GM11168 (cell line): ENCODE data around the gene EGLN2.

Experiments used
- in situ Hi-C: fragments of 300-500 bp; cut with MboI; formaldehyde crosslinking; loops from one replicate; pipeline ENCODE4 v1.12.0; 2022; ENCODE audit warnings: low sequenced_read_pairs; ENCODE audit not compliant: unreplicated experiment

Gene EGLN2

DNA sequence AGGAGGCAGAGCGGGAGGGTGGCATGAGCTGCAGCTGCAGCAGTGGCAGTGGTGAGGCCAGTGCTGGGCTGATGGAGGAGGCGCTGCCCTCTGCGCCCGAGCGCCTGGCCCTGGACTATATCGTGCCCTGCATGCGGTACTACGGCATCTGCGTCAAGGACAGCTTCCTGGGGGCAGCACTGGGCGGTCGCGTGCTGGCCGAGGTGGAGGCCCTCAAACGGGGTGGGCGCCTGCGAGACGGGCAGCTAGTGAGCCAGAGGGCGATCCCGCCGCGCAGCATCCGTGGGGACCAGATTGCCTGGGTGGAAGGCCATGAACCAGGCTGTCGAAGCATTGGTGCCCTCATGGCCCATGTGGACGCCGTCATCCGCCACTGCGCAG is 2.0 kb downstream of the EGLN2 start:
- in situ Hi-C loops: no loop called here

DNA sequence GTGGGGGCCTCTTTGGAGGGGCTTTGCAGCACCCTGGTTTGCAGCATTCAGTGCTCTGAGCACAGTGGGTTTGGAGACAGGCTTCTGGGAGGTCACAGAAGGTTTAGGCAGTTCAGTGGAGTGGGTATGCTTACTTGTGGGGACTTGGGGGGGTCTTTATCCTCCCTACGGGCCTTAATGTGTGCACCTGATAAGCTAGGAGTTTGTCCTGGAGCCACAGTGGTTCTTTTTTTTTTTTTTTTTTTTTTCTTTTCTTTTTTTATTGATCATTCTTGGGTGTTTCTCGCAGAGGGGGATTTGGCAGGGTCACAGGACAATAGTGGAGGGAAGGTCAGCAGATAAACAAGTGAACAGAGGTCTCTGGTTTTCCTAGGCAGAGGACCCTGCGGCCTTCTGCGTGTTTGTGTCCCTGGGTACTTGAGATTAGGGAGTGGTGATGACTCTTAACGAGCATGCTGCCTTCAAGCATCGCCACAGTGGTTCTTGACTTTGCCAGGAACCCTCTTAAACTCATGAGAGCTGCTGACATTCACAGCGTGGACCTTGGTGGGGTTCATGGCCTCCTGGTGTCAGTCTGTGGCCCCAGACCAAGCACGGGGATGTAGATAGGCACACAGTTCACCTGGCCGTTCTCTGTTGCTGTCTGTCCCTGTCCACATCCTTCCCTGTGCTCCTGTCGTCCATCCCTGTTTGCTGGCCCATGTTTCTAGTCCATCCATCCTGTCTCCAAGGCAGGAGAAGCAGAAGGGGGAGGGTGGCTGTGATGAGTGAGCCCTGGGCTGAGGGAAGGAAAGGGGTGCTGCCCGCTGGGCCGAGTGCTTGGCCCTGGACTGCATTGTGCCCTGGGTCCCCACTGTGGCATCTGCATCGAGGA is 2.7 kb downstream of the EGLN2 start:
- in situ Hi-C loops: no loop called here

GRCh38 chr19:40802300-40803169 is 3.5 kb downstream of the EGLN2 start:
- in situ Hi-C loops: no loop called here

GRCh38 chr19:40803170-40803856 is 4.3 kb downstream of the EGLN2 start:
- in situ Hi-C loops: no loop called here

DNA sequence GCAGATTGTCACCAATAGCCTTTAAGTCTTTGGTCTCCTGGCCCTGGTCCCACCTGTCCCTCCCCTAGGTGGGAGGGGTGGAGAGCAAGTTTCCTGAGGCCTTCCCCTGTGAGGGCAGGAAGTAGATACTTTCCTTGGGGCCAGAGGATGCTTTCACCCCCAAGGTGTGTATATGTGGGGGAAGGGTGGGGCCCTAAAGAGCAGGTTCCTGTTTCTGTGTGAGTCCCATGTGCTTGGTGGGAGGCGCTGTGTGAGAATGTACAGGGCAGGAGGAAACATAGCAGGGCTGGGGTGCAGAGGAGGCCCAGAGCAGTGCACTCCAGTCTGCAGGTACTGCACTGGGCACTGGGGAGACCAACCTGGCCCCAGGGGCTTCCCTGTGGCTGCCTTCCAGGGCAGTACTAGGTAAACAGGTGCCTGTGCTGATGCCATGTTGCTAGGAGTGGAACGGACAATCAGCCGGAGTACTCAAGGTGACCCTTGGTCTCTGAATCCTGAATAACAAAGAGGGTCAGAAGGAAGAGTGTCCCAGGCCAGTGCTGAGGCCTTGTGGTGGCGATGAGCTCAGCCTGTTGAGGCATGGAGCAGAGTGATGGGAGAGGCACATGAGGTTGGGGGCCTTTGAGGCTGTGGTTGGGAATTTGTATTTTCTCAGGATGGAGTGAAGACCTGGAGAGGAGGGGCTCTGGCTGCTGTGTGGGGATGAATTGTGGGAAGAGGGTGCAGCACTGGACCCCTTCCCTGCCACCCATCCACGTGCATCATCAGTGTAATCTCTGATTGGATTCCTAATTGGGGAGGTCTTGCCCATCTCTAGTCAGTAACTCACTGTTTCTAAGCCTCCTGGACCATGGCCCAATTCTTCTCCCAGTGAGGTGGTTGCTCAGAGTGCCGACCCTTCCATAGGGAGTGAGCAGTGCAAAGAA is 5.1 kb downstream of the EGLN2 start:
- in situ Hi-C loops: no loop called here

GRCh38 chr19:40804783-40805242 is 5.8 kb downstream of the EGLN2 start:
- in situ Hi-C loops: no loop called here

DNA sequence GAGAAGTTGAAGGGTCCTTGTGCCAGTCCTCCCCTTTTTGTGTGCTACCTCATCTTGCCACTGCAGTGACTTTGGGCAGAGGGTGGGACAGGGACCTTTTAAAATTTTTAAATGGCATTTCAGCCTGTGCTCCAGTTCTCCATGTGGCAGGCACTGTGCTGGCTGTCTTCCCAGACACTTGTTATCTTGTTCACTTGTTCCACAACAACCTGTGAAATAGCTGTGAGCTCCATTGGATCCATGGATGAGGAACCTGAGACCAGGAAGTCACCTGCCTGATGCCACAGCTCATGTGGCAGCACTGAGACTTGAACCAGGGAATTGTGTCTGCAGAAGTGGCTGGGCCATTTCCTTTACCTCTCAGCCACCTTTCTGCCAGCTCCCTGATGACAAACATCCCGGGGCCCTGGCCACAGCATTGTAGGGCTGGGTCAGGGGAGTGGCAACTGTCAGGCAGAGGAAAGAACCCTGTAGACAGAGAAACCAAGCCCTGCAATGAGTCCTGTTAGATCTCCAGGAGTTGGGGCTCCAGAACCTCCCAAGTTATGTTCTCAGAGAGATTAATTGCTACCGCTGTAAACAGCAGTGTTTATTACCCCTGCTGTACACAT is 6.4 kb downstream of the EGLN2 start:
- in situ Hi-C loops: no loop called here

DNA sequence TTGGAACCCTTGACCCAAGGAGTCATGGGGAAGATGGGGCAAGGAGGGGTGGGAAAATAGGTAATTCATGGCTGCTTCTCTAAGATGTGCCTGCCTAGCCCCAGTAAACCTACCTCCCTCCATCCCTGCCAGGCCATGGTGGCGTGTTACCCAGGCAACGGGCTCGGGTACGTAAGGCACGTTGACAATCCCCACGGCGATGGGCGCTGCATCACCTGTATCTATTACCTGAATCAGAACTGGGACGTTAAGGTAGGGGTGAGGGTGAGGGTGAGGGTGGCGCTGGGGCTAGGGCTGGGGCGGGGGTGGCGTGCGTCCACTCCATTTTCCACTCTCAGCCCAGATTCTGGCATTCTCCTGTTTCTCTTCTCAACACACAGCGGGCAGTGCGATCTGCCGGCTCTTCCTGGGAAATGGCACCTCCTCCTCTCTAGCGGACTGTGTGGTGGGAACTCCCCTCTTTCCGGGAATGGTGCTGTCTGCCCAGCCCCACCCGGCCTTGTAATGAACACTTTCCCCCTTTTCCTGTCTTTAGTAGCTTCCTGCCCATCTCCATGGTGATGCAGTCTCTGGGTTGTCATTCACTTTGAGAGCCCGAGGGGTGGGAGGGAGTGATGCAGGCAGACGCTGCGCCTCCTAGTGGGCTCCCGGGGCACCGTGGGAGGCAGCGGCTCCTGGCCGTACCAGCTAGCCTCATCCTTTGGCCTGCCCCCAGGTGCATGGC is 7.6 kb downstream of the EGLN2 start:
- in situ Hi-C loops: no loop called here

DNA sequence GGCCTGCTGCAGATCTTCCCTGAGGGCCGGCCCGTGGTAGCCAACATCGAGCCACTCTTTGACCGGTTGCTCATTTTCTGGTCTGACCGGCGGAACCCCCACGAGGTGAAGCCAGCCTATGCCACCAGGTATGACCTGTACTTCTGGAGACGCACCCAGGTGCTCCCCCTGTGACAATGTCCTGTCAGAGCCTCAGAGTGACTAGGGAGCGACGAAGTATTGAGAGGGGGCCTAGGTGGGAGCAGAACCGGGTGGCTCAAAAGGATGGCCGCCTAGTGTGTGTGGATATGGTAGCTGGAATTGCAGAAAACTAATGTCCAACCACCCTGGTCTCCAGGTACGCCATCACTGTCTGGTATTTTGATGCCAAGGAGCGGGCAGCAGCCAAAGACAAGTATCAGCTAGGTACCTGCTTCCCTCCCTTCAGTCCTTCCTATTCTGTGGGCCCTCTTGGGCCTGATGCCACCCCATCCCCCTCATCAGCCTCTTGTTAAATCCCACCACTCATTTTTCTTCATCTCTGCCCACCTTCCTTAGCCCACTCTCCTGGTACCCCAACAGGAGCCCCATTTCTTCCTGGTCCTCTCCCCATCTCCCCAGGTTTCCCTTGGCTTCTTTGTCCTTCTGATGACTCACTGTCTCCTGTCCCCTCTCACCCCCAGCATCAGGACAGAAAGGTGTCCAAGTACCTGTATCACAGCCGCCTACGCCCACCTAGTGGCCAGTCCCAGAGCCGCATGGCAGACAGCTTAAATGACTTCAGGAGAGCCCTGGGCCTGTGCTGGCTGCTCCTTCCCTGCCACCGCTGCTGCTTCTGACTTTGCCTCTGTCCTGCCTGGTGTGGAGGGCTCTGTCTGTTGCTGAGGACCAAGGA is 8.4 kb downstream of the EGLN2 start:
- in situ Hi-C loops: no loop called here

DNA sequence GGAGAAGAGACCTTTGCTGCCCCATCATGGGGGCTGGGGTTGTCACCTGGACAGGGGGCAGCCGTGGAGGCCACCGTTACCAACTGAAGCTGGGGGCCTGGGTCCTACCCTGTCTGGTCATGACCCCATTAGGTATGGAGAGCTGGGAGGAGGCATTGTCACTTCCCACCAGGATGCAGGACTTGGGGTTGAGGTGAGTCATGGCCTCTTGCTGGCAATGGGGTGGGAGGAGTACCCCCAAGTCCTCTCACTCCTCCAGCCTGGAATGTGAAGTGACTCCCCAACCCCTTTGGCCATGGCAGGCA is 9.0 kb downstream of the EGLN2 start:
- in situ Hi-C loops: no loop called here

GRCh38 chr19:40808497-40808896 is 9.5 kb downstream of the EGLN2 start:
- in situ Hi-C loops: no loop called here

- in situ Hi-C loops: loop anchor here (5.0 kb wide), 1 partner anchor 152 kb away; no protein-coding TSS in a partner anchor
Measured at GRCh38 chr19:40809358-40810086, 10.5 kb downstream of the EGLN2 start.

DNA sequence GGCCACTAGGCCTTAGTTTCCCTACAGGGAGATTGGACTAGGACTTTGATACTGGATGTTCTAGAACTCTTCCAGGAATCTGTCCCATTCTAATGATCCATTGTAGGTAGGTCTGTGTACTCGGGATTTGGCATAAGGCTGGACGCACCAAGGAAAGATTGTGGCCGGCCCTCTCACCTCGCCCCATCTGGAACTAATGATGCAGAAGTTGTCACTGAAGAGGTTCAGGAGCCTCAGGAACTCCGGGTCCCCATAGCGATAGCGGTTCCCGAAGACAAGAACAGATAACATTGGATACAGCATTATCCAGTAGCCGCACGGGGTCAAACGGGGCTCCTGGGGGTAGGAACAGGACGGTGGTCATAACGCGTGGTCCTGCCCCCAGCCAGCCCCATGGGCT is 11.2 kb downstream of the EGLN2 start:
- in situ Hi-C loops: loop anchor here (5.0 kb wide), 1 partner anchor 153 kb away; no protein-coding TSS in a partner anchor

DNA sequence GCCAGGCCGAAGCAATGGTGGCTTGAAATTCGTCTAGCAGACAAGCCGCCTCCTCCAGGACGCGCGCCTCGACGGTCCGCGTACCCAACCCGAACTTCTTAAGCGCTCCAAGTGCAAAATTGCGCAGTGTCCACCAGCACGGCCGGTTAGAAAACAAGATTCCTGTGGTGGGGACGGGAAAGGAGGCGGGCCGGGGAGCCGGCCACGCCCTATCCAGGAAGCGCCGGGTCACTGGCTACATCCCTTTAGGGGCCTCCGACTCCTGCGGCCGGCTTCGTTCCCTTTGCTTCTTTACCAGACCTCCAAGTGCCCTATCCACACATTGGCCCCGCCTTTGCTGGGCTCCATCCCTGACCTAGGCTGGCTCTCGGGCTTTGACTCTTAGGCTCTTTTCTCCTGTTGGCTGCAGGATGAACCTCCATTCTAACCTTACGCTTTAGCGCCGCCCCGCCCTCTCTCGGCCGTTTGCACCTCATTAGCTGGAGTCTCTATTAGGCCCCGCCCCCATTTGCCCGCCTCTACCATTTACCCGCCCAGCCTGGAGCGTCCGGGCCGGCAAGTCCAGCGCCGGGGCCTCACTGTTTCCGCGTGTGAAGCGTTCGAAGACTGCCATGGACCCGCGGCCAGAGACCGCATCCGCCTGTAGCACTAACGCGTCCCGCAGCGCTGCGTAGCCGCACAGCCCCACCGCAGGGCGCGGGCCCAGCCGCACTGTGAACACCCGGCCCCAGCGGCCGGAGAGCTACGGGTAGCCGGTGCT is 11.8 kb downstream of the EGLN2 start:
- in situ Hi-C loops: loop anchor here (5.0 kb wide), 1 partner anchor 154 kb away; no protein-coding TSS in a partner anchor

DNA sequence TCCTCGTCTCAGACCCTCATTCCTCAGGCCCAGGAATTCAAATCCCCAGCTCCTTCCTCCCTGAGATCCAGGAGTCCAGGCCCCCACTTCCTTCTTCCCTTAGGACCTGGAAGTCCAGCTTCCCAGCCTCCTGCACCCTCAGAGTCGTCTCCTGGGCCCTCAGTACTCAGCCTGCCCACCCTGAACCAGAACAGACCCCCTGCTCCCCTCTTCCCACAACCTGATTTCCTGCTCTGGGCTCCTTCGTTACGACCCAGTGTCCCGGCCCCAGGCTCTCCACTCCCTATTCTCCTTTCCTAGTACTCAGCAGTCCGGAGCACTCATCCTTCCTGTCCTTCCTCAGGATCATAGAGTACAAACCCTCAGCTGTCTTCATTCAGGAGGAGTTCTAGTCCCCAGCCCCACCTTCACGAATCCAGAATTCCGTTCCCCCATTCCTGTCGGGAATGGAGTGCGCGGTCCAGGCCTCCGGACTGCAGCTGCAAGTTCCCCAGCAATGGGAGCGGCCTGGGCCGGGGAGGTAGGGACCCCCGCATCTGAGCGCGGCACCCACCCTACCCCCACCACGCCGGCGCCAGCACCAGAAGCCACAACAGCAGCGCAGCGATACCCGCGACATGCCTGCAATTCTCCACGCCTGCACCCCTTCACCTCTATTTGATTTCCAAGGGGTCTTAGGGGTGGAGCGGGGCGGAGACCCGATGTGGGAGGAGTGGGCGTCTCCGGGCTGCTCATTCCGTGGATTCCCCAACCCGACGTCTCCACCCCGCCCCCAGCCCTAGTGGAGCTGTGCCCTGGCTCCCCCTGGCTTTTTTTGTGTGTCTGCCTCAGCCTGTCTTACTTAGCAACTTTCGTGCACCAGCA is 12.7 kb downstream of the EGLN2 start:
- in situ Hi-C loops: loop anchor here (5.0 kb wide), 1 partner anchor 154 kb away; no protein-coding TSS in a partner anchor
